Left renal cortex interstitium (tissue), 4 donors: Measurements from ENCODE around the gene BCAN. TPM values are rescaled to one million over a fixed set of nuclear protein-coding genes. Genes with fewer than 3 reads are reported as not detected.

Source experiments
- DNase-seq, 4 donors: peaks; one replicate each; pipeline ENCODE4 v3.0.0-alpha.2; 2013; ENCODE audit warnings: low read depth in 4 of 4, low spot score in 2 of 4, missing footprints in 1 of 4
- polyA plus RNA-seq, 4 donors: library from polyadenylated mRNA; unstranded; fragments of 120-200 nt; gene quantifications; one replicate each; pipeline ENCODE4 v1.2.1, GENCODE V29; 2013; ENCODE audit not compliant: insufficient read length in 4 of 4

BCAN gene
- polyA plus RNA-seq, 4 donors, result 0.22 to 4.1 (median 0.42) TPM

DNA sequence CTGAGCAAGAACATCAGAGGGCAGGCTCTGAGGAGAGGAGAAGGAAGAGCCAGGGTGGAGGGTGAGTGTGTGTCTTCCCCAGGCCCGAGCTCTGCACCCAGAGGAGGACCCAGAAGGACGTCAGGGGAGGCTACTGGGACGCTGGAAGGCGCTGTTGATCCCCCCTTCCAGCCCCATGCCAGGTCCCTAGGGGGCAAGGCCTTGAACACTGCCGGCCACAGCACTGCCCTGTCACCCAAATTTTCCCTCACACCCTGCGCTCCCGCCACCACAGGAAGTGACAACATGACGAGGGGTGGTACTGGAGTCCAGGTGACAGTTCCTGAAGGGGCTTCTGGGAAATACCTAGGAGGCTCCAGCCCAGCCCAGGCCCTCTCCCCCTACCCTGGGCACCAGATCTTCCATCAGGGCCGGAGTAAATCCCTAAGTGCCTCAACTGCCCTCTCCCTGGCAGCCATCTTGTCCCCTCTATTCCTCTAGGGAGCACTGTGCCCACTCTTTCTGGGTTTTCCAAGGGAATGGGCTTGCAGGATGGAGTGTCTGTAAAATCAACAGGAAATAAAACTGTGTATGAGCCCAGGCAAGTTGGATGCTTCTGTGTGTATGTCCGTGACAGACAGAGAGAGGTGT lies 17.1 kb downstream of the BCAN start:
- DNase-seq, result no peak

- DNase-seq, result no peak
These were observed 17.7 kb downstream of the BCAN start for GRCh38 chr1:156659661-156659987.

GRCh38 chr1:156659988-156660751 lies 18.3 kb downstream of the BCAN start:
- DNase-seq, result peak in 3 of 4 donors; percentile 74 to 91 (median 86)

- DNase-seq, result no peak
These were observed 18.8 kb downstream of the BCAN start for GRCh38 chr1:156660752-156661112.

- DNase-seq, result no peak
These were observed 20.3 kb downstream of the BCAN start for GRCh38 chr1:156662005-156662799.

DNA sequence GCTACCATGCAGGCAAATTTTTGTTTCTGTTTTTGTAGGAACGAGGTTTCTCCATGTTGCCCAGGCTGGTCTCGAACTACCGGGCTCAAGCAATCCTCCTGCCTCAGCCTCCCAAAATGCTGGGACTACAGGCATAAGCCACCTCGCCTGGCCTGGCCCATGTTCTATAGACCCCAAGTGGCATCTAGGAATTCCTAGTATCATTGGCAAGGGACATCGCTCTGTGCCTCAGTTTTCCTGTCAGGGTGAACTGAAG lies 20.8 kb downstream of the BCAN start:
- DNase-seq, result no peak

GRCh38 chr1:156663178-156663577 lies 21.3 kb downstream of the BCAN start:
- DNase-seq, result no peak

GRCh38 chr1:156664046-156664766 lies 22.3 kb downstream of the BCAN start:
- DNase-seq, result no peak

DNA sequence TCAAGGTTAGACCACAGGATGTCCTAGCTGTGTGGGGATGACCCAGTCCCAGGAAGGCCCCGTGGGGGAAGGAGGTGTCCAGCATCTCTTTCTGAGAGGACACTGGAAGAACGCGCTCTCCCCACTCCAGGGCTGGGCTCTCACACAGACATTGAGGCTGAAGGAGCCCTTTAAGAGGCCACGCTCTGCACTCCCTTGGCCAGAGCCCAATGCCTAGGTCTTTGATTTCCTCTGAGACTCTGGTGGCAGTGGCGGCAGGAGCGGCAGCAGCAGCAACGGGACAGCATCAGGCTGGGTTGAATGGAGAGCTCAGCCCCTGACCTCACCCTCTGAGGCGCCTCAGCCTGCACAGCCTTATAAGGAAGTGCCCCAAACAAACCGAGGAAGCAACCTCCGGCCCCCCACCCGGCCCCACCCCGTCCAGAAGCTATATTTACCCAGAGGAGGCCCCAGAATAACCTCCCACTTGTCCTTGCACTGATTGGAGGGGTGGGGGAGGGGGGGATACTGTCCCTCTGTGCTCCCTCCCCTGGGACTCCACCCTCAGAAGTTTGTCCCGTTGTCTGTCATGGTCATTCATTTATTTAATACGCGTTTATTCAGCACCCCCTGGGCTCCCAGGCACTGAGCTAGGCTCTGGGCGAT lies 23.0 kb downstream of the BCAN start:
- DNase-seq, result no peak

DNA sequence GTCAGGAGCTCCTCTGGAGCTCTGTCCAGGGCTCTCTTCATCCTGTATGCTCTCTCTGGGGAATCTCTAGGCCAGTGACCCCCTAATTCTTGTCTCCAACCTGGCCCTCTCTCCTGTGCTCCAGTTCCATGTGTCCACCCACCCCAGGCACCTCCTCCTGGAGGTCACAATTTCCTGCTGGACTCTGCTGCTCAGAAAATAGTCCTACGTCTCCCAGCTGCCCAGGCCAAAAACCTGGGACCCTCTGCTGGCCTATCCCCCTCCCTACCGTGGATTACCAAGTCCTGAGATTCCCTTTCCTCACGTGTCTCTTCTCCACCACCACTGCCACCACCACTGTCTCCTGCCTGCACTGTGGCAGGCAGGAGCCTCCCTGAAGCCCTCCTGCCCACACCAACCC lies 23.6 kb downstream of the BCAN start:
- no peak for DNase-seq

- DNase-seq, result no peak
These were observed 25.1 kb downstream of the BCAN start for GRCh38 chr1:156666862-156667609.

DNA sequence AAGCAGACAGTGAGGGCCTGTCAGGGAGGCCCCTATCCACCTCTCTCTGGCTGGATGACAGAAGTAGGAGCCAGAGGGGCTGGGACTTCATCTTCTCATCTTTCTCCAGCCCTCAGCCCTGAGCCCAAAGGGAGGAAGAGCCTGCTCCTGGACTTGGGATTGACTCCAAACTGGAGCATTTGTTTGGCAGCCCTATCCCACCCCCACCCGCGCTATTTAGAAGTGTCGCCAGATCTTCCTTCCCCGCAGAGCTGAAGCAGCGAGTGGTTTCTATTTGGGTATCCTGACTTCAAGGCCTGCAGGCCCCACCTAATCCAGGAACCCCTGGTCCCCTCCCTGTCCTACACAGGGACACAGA lies 25.7 kb downstream of the BCAN start:
- DNase-seq, result no peak

DNA sequence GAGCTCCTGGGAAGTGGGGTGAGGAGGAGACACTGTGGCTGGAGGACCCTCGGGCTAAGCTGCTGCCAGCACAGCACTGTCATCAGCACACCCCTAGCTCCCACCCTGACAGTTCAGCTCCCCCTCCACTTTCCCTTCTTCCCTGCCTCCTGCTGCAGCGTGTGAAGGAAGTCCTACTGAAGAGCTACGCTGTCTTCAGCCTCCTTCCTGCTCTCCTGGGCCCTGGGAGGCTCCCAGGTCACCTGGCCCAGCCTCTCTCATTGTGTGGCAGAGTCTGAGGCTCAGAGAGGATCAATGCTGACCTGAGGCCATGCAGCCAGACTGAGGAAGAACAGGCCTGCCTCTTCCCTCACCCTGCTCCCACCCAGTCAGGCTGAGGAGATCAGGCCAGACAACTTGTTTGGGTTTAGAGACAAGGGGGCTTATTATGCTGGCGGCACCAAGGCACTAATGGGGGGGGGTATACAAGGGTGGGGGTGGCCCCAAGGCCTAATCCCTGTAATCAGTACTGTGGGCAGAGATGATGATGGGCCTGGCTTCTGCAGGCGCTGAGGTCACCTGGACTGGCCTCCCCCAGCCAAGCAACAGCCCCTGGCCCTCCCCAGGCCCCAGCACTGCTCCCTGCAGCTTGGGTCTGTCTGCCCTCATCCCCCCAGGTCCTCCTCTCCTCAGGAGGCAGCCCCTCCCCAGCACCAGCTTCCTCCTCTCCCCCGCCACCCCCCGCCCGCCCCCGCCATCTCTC lies 26.2 kb downstream of the BCAN start:
- DNase-seq, result no peak

DNA sequence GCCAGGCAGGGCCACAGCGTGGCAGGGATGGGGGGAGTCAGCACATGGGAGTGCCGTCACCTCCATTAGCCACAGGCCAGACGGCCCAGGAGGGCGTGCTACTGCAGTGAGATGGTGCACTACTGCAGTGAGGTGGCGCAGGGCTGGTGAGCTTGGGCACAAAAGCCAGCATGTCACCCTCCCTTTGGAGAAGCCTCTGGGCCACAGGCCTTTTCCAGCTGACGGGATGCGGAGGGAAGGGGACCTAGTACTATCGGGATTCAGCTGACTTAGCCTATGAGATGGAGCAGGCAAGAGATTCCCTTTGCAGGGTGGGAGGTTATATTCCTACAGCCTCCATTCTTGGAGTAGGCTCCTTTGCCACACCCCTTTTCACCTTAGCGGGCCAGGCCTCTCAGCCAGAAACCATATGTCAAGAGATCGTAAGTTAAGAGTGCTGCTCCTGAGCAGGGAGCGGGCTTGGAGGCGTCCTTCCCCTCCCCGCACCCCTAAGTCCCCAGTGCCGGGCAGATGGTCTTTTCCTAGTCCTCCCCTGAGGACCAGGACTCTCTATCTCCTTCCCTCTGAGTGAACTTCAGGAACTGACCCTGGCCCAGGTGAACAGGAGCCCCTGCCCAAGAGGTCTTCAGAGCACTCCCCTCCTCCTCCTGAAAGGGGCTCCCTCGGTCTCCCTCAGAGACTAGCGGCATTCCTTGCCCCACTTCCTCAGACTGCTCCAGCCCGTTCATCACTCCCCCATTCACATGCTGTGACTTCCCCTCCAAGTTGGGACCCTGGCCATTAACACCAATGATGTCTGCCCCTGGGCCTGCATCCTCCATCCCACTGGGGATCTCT lies 27.1 kb downstream of the BCAN start:
- no peak for DNase-seq

DNA sequence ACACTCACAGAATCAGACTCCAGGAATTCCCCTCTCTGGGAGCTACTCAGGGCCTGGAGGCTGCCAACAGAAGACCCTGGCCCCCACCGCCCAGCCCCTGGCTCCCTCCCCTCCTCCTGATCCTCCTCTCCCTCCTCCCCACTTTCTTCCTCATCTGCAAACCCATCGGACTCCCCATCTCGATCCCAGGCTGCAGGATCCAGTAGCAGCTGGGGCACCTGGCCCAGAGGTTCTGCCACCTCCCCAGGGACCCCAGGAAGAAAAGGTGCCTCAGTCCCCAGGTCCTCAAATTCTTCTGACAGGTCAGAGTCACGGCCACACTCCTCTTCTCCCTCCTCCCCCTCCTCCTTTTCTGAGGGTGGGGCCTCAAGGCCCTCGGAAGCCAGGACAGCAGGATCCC lies 27.9 kb downstream of the BCAN start:
- DNase-seq, result no peak

DNA sequence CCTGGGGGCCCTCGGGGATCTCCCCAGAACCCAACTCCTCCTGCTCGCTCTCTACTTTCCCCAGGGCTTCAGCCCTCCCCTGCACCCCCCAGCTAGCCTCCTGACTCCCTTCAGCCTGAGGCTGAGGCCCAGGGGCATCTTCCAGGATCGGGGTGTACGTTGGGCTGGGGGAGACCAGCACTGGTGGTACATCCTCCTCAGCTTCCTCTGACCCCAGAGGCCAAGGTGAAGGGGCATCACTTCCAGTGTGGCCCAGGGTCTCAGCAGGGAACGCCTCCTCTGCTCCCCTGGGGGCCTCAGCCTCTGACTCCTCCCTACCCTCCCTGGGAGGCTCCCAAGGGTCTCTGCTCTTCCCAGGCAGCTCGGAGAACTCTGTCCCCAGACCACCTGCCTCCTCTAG lies 28.4 kb downstream of the BCAN start:
- no peak for DNase-seq

DNA sequence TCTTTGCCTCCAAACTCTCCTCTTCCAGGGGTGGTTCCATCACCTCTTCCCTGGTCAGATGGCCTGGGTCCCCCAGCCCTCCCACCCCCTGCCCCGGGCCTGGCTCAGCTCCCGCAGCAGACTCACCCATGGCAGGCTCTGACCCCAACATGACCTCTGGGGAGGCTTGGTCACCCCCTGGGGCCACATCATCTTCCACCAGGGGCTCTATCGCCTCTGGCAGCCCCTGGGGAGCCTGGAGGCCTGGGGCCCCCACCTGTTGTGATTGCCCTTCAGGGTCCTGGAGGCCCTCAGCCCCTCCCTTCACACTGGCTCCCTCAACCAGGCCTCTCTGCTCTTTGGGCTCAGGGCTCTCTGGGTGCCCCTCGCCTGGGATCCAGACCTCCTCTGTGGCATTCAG lies 28.9 kb downstream of the BCAN start:
- DNase-seq, result no peak

- no peak for DNase-seq
These were observed 29.9 kb downstream of the BCAN start for GRCh38 chr1:156671804-156672203.
